ENCODE data around the gene TMEM88. TPM values are rescaled to one million over a fixed set of nuclear protein-coding genes. Genes with fewer than 3 reads are reported as not detected.

TMEM88 gene
- polyA plus RNA-seq, 3 donors, result 22.5 to 30.2 (median 24.3) TPM

- peak in 9 of 11 donors; percentile 62 to 87 (median 75) for DNase-seq (ENCODE audit: extremely low read depth in 1 of 11, low read depth in 9 of 11, low spot score in 4 of 11)
Measured at GRCh38 chr17:7889166-7889955, 34.5 kb downstream of the TMEM88 start.

GRCh38 chr17:7893187-7893880 is 38.5 kb downstream of the TMEM88 start:
- no peak for DNase-seq (ENCODE audit: extremely low read depth in 1 of 11, low read depth in 9 of 11, low spot score in 4 of 11)

GRCh38 chr17:7894226-7894625 is 39.4 kb downstream of the TMEM88 start:
- no peak for DNase-seq (ENCODE audit: extremely low read depth in 1 of 11, low read depth in 9 of 11, low spot score in 4 of 11)

GRCh38 chr17:7894866-7895265 is 40.0 kb downstream of the TMEM88 start:
- DNase-seq (ENCODE audit: extremely low read depth in 1 of 11, low read depth in 9 of 11, low spot score in 4 of 11), result no peak

GRCh38 chr17:7897090-7897489 is 42.2 kb downstream of the TMEM88 start:
- DNase-seq (ENCODE audit: extremely low read depth in 1 of 11, low read depth in 9 of 11, low spot score in 4 of 11), result no peak

GRCh38 chr17:7897773-7898172 is 42.9 kb downstream of the TMEM88 start:
- no peak for DNase-seq (ENCODE audit: extremely low read depth in 1 of 11, low read depth in 9 of 11, low spot score in 4 of 11)

- no peak for DNase-seq (ENCODE audit: extremely low read depth in 1 of 11, low read depth in 9 of 11, low spot score in 4 of 11)
Measured at GRCh38 chr17:7903154-7904103, 48.6 kb downstream of the TMEM88 start.

Other genes starting within 250 kb of the TMEM88 start
- 10 to 100 TPM; 49.6 to 51.8 (median 51.3) TPM for gene FXR2, start 240.2 kb upstream of the TMEM88 start, polyA plus RNA-seq (ENCODE audit: insufficient read length in 3 of 3)
- gene SAT2, start 227.2 kb upstream of the TMEM88 start, polyA plus RNA-seq (ENCODE audit: insufficient read length in 3 of 3), result 100 to 1,000 TPM; 141 to 156 (median 145) TPM
- gene SHBG, start 224.9 kb upstream of the TMEM88 start, polyA plus RNA-seq (ENCODE audit: insufficient read length in 3 of 3), result 1 to 10 TPM; 3.4 to 4.7 (median 4.0) TPM
- gene ATP1B2, start 204.1 kb upstream of the TMEM88 start, polyA plus RNA-seq (ENCODE audit: insufficient read length in 3 of 3), result 10 to 100 TPM; 20.7 to 22.9 (median 21.0) TPM
- 10 to 100 TPM; 70.5 to 75.4 (median 73.3) TPM for gene TP53, start 167.6 kb upstream of the TMEM88 start, polyA plus RNA-seq (ENCODE audit: insufficient read length in 3 of 3)
- 10 to 100 TPM; 12.4 to 15.3 (median 12.9) TPM for gene WRAP53, start 166.6 kb upstream of the TMEM88 start, polyA plus RNA-seq (ENCODE audit: insufficient read length in 3 of 3)
- 10 to 100 TPM; 19.9 to 27.6 (median 21.5) TPM for gene EFNB3, start 149.9 kb upstream of the TMEM88 start, polyA plus RNA-seq (ENCODE audit: insufficient read length in 3 of 3)
- under 1 TPM; 0.26 to 0.32 (median 0.29) TPM for gene DNAH2, start 137.3 kb upstream of the TMEM88 start, polyA plus RNA-seq (ENCODE audit: insufficient read length in 3 of 3)
- 10 to 100 TPM; 20.9 to 35.4 (median 28.3) TPM for gene KDM6B, start 20.8 kb upstream of the TMEM88 start, polyA plus RNA-seq (ENCODE audit: insufficient read length in 3 of 3)
- gene NAA38, start 2.5 kb downstream of the TMEM88 start, polyA plus RNA-seq (ENCODE audit: insufficient read length in 3 of 3), result 100 to 1,000 TPM in 2 of 3 donors, 10 to 100 TPM in 1; 64.5 to 134 (median 104) TPM
- gene CYB5D1, start 2.9 kb downstream of the TMEM88 start, polyA plus RNA-seq (ENCODE audit: insufficient read length in 3 of 3), result 10 to 100 TPM; 23.4 to 29.0 (median 26.2) TPM
- 100 to 1,000 TPM; 168 to 213 (median 199) TPM for gene CHD3, start 33.7 kb downstream of the TMEM88 start, polyA plus RNA-seq (ENCODE audit: insufficient read length in 3 of 3)
- 1 to 10 TPM; 3.8 to 4.8 (median 4.1) TPM for gene RNF227, start 61.2 kb downstream of the TMEM88 start, polyA plus RNA-seq (ENCODE audit: insufficient read length in 3 of 3)
- gene KCNAB3, start 74.8 kb downstream of the TMEM88 start, polyA plus RNA-seq (ENCODE audit: insufficient read length in 3 of 3), result 10 to 100 TPM; 10.6 to 17.1 (median 14.9) TPM
- 100 to 1,000 TPM; 126 to 151 (median 146) TPM for gene TRAPPC1, start 76.9 kb downstream of the TMEM88 start, polyA plus RNA-seq (ENCODE audit: insufficient read length in 3 of 3)
- gene CNTROB, start 77.1 kb downstream of the TMEM88 start, polyA plus RNA-seq (ENCODE audit: insufficient read length in 3 of 3), result 10 to 100 TPM; 52.5 to 66.4 (median 55.7) TPM
- gene GUCY2D, start 147.5 kb downstream of the TMEM88 start, polyA plus RNA-seq (ENCODE audit: insufficient read length in 3 of 3), result under 1 TPM; 0.26 to 0.78 (median 0.47) TPM
- gene ALOX15B, start 184.0 kb downstream of the TMEM88 start, polyA plus RNA-seq (ENCODE audit: insufficient read length in 3 of 3), result 1 to 10 TPM; 1.0 to 1.3 (median 1.1) TPM
- 1 to 10 TPM in 1 of 3 donors, under 1 TPM in 2; 0.66 to 1.5 (median 0.72) TPM for gene ALOX12B, start 232.7 kb downstream of the TMEM88 start, polyA plus RNA-seq (ENCODE audit: insufficient read length in 3 of 3)